HG03432 (cell line): Measurements from ENCODE around the gene MAN1C1.

Experiments
- ATAC-seq: cut with Tn5 transposase; IDR thresholded peaks from one replicate; pipeline ENCODE4 v1.9.1; 2021; ENCODE audit warnings: mild to moderate bottlenecking, moderate library complexity; ENCODE audit not compliant: unreplicated experiment

Gene MAN1C1

GRCh38 chr1:25831569-25832196 is 215.1 kb downstream of the MAN1C1 start:
- ATAC-seq: no peak

- no peak for ATAC-seq
Measured at GRCh38 chr1:25832336-25833037, 215.9 kb downstream of the MAN1C1 start.

- ATAC-seq: no peak
Measured at GRCh38 chr1:25833158-25833557, 216.6 kb downstream of the MAN1C1 start.
